Measurements from ENCODE around the gene H2BW2.
"Not testable (repeated sequence)": the region's sequence is repeated elsewhere in the genome, so short reads cannot be mapped to it uniquely, and the experiment has no call there.

DNA sequence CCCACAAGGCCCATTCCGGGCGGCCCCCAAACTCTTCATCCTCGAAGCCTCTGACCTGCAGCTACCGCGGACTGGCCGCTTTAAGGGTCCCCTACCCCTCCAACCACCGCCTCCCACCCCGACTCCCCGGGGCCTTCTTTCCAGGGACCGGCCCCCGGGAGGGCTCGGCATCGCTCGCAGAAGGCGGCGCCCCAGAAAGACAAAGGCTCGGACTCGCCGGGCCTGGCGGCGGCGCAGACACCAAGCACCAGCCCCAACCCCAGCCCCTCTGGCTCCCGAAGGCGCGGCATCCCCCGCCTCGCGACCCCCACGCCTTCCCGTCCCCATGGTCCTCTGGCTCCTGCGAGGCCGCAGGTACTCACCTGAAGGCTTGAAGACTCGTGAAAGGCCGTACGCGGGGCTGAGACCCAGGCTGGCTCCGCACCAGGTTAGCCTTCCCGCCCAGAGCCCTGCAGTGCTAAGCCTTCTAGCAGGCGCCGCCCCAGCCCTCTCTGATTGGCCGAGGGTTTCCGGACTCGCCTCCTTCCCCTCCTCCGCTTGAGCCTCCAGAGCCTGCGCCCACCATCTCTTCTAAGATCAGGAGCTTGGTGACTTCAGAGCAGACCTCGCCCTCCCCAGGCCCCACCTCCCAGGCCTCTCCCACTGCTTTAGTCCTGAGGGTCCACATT, 36.2 kb downstream of the H2BW2 start, which contains the start of gene TMSB15C:
- TF ChIP-seq, protein P1, sequence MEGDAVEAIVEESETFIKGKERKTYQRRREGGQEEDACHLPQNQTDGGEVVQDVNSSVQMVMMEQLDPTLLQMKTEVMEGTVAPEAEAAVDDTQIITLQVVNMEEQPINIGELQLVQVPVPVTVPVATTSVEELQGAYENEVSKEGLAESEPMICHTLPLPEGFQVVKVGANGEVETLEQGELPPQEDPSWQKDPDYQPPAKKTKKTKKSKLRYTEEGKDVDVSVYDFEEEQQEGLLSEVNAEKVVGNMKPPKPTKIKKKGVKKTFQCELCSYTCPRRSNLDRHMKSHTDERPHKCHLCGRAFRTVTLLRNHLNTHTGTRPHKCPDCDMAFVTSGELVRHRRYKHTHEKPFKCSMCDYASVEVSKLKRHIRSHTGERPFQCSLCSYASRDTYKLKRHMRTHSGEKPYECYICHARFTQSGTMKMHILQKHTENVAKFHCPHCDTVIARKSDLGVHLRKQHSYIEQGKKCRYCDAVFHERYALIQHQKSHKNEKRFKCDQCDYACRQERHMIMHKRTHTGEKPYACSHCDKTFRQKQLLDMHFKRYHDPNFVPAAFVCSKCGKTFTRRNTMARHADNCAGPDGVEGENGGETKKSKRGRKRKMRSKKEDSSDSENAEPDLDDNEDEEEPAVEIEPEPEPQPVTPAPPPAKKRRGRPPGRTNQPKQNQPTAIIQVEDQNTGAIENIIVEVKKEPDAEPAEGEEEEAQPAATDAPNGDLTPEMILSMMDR (IDR thresholded peaks at IDR 0.05; ENCODE audit: low read length), result not testable (repeated sequence)
- not testable (repeated sequence) for TF ChIP-seq EZH2 (optimal IDR thresholded peaks at IDR 0.05; ENCODE audit: low read depth, low read length)
